Erythroblast (primary cell): ENCODE measurements around the gene DISC1.
"Not testable (repeated sequence)": the region's sequence is repeated elsewhere in the genome, so short reads cannot be mapped to it uniquely, and the experiment has no call there.

Source experiments
- DNase-seq, 2 experiments: peaks; one replicate each; lab custom pipeline; 2025; lab: John Stamatoyannopoulos, UW
- GATA1 ChIP-seq: IDR thresholded peaks from 2 replicates; pipeline ENCODE4 v1.6.1; 2011; ENCODE audit warnings: low read depth, mild to moderate bottlenecking, control low read depth, low read length, moderate library complexity
- POLR2A ChIP-seq: IDR thresholded peaks from 2 replicates; pipeline ENCODE4 v1.6.1; 2011; ENCODE audit warnings: mild to moderate bottlenecking, low read length

The DISC1 gene

DNA sequence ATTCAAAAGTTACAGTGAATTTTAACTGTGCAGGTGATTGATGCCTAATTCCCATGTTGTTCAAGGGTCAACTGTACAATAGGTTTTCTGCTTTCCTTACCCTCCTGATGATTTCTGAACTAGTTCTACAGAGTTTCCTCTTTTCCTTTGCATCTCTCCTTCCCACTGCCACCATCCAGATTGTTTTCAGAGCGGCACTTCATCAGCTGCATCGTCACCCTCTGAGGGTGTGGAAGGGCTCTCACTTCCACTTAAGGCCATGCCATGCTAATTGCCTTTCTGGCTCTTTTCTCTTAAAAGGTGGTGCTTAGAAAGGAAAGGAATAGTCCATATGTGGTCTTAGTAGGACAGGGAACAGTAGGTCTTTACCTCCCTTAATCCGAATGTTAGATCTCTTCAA lies 39.1 kb downstream of the DISC1 start:
- no peak for DNase-seq
- no peak for TF ChIP-seq GATA1
- TF ChIP-seq POLR2A = no peak

DNA sequence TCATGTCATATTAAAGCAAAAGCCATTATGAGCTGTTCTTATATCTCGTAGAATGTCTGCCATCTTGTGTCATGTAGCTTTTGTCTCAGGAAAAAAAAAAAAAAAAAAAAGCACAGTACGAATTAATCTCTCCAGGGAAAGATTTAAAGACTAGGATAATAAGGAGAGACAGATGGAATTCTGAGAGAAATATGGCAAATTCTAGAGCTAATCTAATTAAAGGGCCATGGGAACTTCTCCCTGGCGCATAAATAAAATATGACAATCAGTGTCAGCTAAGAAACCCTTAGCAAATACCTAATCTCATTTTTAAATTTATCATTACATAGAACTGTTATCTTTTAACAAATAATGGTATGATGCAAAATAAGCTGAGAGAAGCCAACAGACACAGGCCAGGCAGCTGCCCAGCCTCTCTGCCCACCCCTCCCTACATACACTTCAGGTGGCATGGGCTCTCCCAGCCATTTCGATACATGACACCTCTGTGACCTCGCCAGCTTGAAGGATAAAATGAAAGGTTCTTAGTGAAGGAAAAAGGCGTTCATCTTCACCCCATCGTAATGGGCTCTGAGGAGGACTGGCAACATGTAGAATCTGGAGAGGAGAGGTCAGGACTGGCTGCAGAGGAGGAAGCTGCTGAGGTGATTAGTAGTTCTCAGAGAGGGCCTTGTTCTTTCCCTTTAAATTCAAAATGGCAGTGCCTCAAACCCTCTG lies 39.8 kb downstream of the DISC1 start:
- TF ChIP-seq GATA1 (no peak), POLR2A (no peak)
- DNase-seq = no peak

- no peak for DNase-seq
- TF ChIP-seq GATA1 (no peak), POLR2A (no peak)
Observed at GRCh38 chr1:231666937-231667608, 40.5 kb downstream of the DISC1 start.

DNA sequence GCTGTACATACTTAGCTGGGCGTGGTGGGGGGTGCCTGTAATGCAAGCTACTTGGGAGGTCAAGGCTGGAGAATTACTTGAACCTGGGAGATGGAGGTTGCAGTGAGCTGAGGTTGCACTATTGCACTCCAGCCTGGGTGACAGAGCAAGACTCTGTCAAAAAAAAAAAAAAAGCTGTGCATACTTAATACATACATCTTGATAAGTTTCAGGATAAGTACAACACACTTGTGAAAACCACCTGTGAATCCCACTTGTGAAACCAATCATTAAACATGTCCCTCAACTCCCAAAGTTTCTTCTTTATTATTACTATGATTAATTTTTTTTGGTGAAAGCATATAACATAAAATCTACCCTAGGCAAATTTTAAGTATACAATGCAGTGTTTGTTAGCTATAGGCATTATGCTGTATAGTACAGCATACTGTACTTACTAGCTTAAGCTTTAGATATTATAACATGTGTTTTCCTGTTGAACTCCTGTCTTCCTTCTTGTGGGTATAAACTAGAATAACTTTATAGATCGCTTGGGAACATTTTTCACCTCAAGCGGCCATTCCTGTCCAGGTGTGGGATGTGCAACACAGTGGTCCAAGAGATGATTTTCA lies 41.4 kb downstream of the DISC1 start:
- no peak for DNase-seq
- TF ChIP-seq POLR2A = no peak
- TF ChIP-seq GATA1 = no peak

DNA sequence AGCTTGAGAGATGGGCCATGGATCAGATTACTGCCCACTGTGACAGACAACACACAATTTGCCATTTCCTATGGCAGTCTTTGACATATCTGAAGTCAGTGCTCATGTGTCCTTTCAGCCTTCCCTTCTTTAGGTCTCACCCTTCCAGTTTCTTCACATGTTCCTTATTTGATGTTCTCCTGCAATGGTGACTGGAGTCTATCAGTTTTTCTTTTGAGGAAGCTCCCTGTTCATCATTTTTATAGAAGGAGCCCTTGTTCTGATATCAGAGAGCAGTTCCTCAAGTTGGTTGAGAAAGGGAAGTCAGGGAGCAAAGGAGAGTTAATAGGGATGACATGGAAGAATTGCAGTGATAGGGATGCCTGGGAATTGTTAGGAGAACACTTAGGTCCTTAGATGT lies 42.2 kb downstream of the DISC1 start:
- DNase-seq = no peak
- TF ChIP-seq GATA1 (no peak), POLR2A (no peak)

GRCh38 chr1:231669864-231670621 lies 43.5 kb downstream of the DISC1 start:
- DNase-seq = not testable (repeated sequence)

- TF ChIP-seq GATA1 (no peak), POLR2A (no peak)
- no peak for DNase-seq
Observed at GRCh38 chr1:231670755-231671154, 44.2 kb downstream of the DISC1 start.

DNA sequence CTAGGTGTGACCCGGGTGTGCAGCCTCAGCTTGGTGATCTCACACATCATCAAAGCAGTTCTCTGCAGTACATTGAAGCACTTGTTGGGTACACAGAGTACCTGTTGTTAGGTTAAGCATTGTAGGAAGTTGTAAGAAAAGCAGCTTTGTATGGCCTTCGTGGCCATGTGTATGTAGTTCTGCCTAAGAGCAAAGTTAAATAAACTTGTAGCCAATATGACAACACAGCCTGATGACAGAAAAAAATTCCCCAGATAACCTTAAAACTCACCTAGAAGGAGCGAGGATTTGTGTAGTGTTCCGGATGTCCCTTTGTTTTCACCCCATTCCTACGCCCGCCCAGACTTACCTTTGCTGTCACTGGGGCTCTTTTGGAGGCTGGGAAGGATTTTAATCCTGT lies 48.0 kb downstream of the DISC1 start:
- TF ChIP-seq POLR2A (no peak), GATA1 (no peak)

DNA sequence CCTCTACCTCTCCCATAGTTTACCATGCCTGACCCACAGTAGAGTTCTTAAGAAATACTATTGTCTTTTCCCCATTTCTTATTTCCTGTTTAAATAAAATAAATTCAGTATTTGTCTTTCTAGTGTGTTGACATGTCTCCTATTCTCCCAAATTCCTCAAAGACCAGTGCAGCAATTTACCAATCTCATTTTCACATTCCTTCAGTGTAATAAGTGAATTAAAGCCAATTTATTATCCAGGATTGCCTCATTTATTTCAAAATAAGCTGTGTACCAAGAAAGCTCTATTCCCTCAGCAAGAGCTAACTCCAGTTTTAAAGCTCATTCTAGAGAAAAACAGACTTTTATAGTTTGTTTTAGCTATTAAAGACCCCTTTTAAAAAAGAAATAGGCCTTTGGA lies 49.9 kb downstream of the DISC1 start:
- DNase-seq = no peak
- TF ChIP-seq POLR2A (no peak), GATA1 (no peak)

More for the DNA sequence above, 48.0 kb downstream of the DISC1 start:
- no peak for DNase-seq

DNA sequence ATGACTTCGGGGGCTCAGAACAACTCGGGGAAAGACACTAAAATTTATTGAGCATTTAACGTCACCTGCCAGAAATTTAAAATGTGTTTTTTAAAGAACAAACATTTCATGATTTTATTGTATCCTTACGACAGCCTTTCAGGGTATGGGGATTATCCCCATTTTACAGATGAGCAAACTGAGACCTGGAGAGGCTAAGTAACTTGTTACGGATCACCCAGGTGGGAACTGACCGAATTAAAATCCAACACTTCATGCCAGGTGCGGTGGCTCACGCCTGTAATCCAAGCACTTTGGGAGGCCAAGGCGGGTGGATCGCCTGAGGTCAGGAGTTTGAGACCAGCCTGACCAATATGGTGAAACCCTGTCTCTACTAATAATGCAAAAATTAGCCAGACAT lies 50.9 kb downstream of the DISC1 start:
- TF ChIP-seq POLR2A = no peak
- no peak for DNase-seq

- DNase-seq = no peak
- TF ChIP-seq POLR2A (no peak), GATA1 (no peak)
Observed at GRCh38 chr1:231678011-231678432, 51.4 kb downstream of the DISC1 start.

GRCh38 chr1:231679109-231679508 lies 52.5 kb downstream of the DISC1 start:
- TF ChIP-seq POLR2A (no peak), GATA1 (no peak)
- no peak for DNase-seq

DNA sequence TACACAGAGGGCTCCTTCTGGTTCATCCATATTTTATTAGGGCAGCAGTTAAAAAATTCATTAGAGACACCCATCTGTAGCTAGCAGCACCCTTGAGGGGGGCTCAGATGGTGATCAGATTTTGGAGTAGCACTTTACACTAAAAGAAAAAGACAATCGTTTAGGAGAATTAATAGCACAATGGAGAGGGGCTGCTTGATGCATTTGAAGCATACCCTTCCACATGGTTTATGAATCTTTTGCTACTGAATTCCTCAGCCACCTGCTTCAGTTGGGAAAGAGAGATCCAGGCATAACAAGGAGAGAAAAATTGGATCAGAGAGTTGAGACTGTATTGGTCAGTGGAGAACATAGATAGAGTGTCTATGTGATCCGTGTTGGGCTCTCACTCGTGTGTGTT lies 54.4 kb downstream of the DISC1 start:
- TF ChIP-seq POLR2A (no peak), GATA1 (no peak)
- DNase-seq = no peak

GRCh38 chr1:231682779-231683178 lies 56.2 kb downstream of the DISC1 start:
- TF ChIP-seq GATA1 = no peak
- TF ChIP-seq POLR2A = no peak

More at GRCh38 chr1:231682779-231683178, 56.2 kb downstream of the DISC1 start:
- DNase-seq = no peak
